Gastroesophageal sphincter (tissue), 3 donors: ENCODE results near the gene ZNF799.

Experiments used
- EP300 ChIP-seq: sonication (generic); formaldehyde crosslinking; IDR thresholded peaks from one replicate; pipeline ENCODE4 v1.6.1; 2017; ENCODE audit warnings: antibody characterized with exemption, mild to moderate bottlenecking
- POLR2A ChIP-seq, 2 donors: fragments of 450-650 bp; IDR thresholded peaks; one replicate each; pipeline ENCODE4 v1.6.1; 2017; ENCODE audit warnings: antibody characterized with exemption in 2 of 2, mild to moderate bottlenecking in 2 of 2, moderate library complexity in 1 of 2
- TF ChIP-seq, protein P1 (sequence below), 4 experiments: fragments of 200-600 bp in 2 of 4; fragments of 450-650 bp in 2 of 4; sonication (generic) in 1 of 4; IDR thresholded peaks; one replicate each; pipeline ENCODE4 v1.5.1; 2017 to 2019; ENCODE audit warnings: antibody characterized with exemption in 4 of 4, mild to moderate bottlenecking in 2 of 4, moderate library complexity in 2 of 4

DNA sequence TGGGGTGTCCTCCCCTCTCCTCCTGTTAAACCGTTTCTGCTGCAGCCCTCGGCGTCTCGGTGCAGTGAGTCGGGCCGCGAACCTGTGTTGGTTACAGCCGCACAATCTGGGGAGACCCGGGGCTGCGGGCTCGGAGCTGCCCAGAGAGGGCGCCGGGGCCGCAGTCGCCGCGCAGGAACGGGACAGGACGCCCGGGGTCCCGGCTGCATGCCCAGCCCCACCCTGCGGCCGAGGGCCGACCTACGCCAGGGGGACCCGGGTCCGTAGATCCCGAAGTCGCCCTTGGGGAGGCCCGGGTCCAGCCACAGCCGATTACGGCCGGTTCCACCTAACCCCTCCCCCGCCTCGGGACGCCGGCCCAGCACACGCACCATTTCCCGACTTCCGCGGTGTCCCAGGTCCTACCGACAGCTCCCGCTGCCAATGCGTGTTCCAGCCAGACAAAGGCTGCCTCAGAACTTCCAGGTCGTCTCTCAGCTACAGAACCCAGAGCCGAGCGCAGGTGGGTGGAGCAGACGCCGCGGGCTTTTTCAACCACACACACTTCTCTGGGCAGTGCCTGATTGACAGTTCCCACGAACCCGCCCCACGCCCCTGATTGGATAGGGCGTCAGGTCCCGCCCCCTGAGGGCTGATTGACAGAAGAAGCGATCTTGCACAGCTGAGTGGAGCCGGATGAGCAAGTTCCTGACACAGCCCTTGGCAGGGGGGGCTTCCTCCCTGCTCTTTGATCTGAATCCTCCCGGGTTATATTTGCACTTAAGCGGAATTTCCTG is 39.7 kb upstream of the ZNF799 start, which contains the start of gene ZNF443:
- TF ChIP-seq EP300 (no peak), POLR2A (IDR thresholded peaks at IDR 0.05) (peak in 1 of 2 donors; percentile 38)
- TF ChIP-seq, protein P1, sequence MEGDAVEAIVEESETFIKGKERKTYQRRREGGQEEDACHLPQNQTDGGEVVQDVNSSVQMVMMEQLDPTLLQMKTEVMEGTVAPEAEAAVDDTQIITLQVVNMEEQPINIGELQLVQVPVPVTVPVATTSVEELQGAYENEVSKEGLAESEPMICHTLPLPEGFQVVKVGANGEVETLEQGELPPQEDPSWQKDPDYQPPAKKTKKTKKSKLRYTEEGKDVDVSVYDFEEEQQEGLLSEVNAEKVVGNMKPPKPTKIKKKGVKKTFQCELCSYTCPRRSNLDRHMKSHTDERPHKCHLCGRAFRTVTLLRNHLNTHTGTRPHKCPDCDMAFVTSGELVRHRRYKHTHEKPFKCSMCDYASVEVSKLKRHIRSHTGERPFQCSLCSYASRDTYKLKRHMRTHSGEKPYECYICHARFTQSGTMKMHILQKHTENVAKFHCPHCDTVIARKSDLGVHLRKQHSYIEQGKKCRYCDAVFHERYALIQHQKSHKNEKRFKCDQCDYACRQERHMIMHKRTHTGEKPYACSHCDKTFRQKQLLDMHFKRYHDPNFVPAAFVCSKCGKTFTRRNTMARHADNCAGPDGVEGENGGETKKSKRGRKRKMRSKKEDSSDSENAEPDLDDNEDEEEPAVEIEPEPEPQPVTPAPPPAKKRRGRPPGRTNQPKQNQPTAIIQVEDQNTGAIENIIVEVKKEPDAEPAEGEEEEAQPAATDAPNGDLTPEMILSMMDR (IDR thresholded peaks at IDR 0.05) = peak in 2 of 4 experiments; percentile 6 to 9
